ENCODE results near the gene WDR7.

- no peak for TF ChIP-seq KDM1A (IDR thresholded peaks at IDR 0.05)
- TF ChIP-seq ZNF561 (CRISPR knock-in tag; conservative IDR thresholded peaks at IDR 0.05), result no peak
- TF ChIP-seq, protein P1, sequence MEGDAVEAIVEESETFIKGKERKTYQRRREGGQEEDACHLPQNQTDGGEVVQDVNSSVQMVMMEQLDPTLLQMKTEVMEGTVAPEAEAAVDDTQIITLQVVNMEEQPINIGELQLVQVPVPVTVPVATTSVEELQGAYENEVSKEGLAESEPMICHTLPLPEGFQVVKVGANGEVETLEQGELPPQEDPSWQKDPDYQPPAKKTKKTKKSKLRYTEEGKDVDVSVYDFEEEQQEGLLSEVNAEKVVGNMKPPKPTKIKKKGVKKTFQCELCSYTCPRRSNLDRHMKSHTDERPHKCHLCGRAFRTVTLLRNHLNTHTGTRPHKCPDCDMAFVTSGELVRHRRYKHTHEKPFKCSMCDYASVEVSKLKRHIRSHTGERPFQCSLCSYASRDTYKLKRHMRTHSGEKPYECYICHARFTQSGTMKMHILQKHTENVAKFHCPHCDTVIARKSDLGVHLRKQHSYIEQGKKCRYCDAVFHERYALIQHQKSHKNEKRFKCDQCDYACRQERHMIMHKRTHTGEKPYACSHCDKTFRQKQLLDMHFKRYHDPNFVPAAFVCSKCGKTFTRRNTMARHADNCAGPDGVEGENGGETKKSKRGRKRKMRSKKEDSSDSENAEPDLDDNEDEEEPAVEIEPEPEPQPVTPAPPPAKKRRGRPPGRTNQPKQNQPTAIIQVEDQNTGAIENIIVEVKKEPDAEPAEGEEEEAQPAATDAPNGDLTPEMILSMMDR (IDR thresholded peaks at IDR 0.05 in 2 of 3, conservative IDR thresholded peaks at IDR 0.05 in 1 of 3; ENCODE audit: insufficient read depth in 2 of 3, low read depth in 1 of 3, low read length in 3 of 3), result no peak
- TF ChIP-seq ARID2 (IDR thresholded peaks at IDR 0.05), result no peak
- no peak for TF ChIP-seq POLR2A (conservative IDR thresholded peaks at IDR 0.05)
- TF ChIP-seq, protein P2, sequence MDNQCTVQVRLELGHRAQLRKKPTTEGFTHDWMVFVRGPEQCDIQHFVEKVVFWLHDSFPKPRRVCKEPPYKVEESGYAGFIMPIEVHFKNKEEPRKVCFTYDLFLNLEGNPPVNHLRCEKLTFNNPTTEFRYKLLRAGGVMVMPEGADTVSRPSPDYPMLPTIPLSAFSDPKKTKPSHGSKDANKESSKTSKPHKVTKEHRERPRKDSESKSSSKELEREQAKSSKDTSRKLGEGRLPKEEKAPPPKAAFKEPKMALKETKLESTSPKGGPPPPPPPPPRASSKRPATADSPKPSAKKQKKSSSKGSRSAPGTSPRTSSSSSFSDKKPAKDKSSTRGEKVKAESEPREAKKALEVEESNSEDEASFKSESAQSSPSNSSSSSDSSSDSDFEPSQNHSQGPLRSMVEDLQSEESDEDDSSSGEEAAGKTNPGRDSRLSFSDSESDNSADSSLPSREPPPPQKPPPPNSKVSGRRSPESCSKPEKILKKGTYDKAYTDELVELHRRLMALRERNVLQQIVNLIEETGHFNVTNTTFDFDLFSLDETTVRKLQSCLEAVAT (IDR thresholded peaks at IDR 0.05), result no peak
- TF ChIP-seq TAF1 (IDR thresholded peaks at IDR 0.05; ENCODE audit: control insufficient read depth, extremely low read depth, insufficient read depth, low read length, severe bottlenecking), result no peak
- no peak for TF ChIP-seq AFF1 (IDR thresholded peaks at IDR 0.05; ENCODE audit: low read depth in 1 of 2, partially characterized antibody in 2 of 2)
- TF ChIP-seq, protein P3, sequence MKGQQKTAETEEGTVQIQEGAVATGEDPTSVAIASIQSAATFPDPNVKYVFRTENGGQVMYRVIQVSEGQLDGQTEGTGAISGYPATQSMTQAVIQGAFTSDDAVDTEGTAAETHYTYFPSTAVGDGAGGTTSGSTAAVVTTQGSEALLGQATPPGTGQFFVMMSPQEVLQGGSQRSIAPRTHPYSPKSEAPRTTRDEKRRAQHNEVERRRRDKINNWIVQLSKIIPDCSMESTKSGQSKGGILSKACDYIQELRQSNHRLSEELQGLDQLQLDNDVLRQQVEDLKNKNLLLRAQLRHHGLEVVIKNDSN (CRISPR knock-in tag; IDR thresholded peaks at IDR 0.05), result no peak
- TF ChIP-seq ZNF121 (CRISPR knock-in tag; conservative IDR thresholded peaks at IDR 0.05), result no peak
- no peak for TF ChIP-seq ARNT (IDR thresholded peaks at IDR 0.05)
Observed at GRCh38 chr18:57077005-57077765, 426.0 kb downstream of the WDR7 start.

Data from K562 (cell line).